ENCODE measurements around the gene VPS29. TPM values are rescaled to one million over a fixed set of nuclear protein-coding genes. Genes with fewer than 3 reads are reported as not detected.

The VPS29 gene
- total RNA-seq, 2 experiments from 2014 or later: 80.3 to 162 TPM

- POLR2A ChIA-PET: interaction anchor here (0.5 to 0.7 kb wide), 2 partner anchors 32 to 64 kb away, joined by 3 to 4 read pairs; no protein-coding TSS in a partner anchor
- Histone ChIP-seq H3K4me2 (ENCODE audit: low read length) (no peak overlapping the region), H3K4me1 (ENCODE audit: insufficient read depth, low read length, poor library complexity, severe bottlenecking) (peaks cover 12% of the 10 kb centered on the region), H2AFZ (ENCODE audit: low read length) (no peak overlapping the region), H4K20me1 (ENCODE audit: insufficient read depth, low read length) (no peaks in the 10 kb centered on the region), H3K27ac (ENCODE audit: low read depth, low read length, poor library complexity, severe bottlenecking) (no peak overlapping the region), H3K79me2 (ENCODE audit: insufficient read depth, low read depth, low read length) (peaks cover 13% of the 10 kb centered on the region; the same call in 1 of the 2 replicates), H3K9me2 (ENCODE audit: insufficient read depth, low read length) (no peaks in the 10 kb centered on the region), H3K9me3 (ENCODE audit: low read length) (no peaks in the 10 kb centered on the region), H3K36me3 (ENCODE audit: insufficient read depth, low read length) (peaks cover 86% of the 10 kb centered on the region), H3K4me3 (ENCODE audit: low read depth, low read length, poor library complexity, severe bottlenecking) (no peak overlapping the region)
- DNase-seq (ENCODE audit: low spot score): no peak
- no TSS peak for BruUV-seq (replicated peaks)
- CTCF ChIA-PET (ENCODE audit: unreplicated experiment): no interaction called here
- intact Hi-C loops (cut with micrococcal nuclease; ENCODE audit: unreplicated experiment): no loop called here
- TF ChIP-seq EZH2phosphoT487 (IDR thresholded peaks at IDR 0.05; ENCODE audit: borderline replicate concordance, low read depth, low read length): no peak
- TF ChIP-seq, protein P1, sequence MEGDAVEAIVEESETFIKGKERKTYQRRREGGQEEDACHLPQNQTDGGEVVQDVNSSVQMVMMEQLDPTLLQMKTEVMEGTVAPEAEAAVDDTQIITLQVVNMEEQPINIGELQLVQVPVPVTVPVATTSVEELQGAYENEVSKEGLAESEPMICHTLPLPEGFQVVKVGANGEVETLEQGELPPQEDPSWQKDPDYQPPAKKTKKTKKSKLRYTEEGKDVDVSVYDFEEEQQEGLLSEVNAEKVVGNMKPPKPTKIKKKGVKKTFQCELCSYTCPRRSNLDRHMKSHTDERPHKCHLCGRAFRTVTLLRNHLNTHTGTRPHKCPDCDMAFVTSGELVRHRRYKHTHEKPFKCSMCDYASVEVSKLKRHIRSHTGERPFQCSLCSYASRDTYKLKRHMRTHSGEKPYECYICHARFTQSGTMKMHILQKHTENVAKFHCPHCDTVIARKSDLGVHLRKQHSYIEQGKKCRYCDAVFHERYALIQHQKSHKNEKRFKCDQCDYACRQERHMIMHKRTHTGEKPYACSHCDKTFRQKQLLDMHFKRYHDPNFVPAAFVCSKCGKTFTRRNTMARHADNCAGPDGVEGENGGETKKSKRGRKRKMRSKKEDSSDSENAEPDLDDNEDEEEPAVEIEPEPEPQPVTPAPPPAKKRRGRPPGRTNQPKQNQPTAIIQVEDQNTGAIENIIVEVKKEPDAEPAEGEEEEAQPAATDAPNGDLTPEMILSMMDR (conservative IDR thresholded peaks at IDR 0.05; ENCODE audit: low read length): no peak
Measured at GRCh38 chr12:110538869-110539622, 37.1 kb upstream of the VPS29 start.

- Histone ChIP-seq H3K36me3 (ENCODE audit: insufficient read depth, low read length) (peaks cover 85% of the 10 kb centered on the region), H3K9me3 (ENCODE audit: low read length) (no peaks in the 10 kb centered on the region), H3K4me2 (ENCODE audit: low read length) (no peak overlapping the region), H3K9me2 (ENCODE audit: insufficient read depth, low read length) (no peaks in the 10 kb centered on the region), H4K20me1 (ENCODE audit: insufficient read depth, low read length) (no peaks in the 10 kb centered on the region), H3K79me2 (ENCODE audit: insufficient read depth, low read depth, low read length) (peaks cover 18% of the 10 kb centered on the region; the same call in 1 of the 2 replicates), H3K4me3 (ENCODE audit: low read depth, low read length, poor library complexity, severe bottlenecking) (no peak overlapping the region), H2AFZ (ENCODE audit: low read length) (no peak overlapping the region), H3K27ac (ENCODE audit: low read depth, low read length, poor library complexity, severe bottlenecking) (no peak overlapping the region), H3K4me1 (ENCODE audit: insufficient read depth, low read length, poor library complexity, severe bottlenecking) (peaks cover 16% of the 10 kb centered on the region)
- DNase-seq (ENCODE audit: low spot score): no peak
- TF ChIP-seq, protein P1 (conservative IDR thresholded peaks at IDR 0.05; ENCODE audit: low read length): no peak
- TF ChIP-seq EZH2phosphoT487 (IDR thresholded peaks at IDR 0.05; ENCODE audit: borderline replicate concordance, low read depth, low read length): no peak
- ChIA-PET POLR2A (interaction anchor here (0.6 to 1.1 kb wide), 6 partner anchors 11 to 168 kb away, joined by 3 to 4 read pairs (median 3); no protein-coding TSS in a partner anchor), CTCF (ENCODE audit: unreplicated experiment) (no interaction called here)
- BruUV-seq (replicated peaks): no TSS peak
- intact Hi-C loops (cut with micrococcal nuclease; ENCODE audit: unreplicated experiment): no loop called here
Measured at GRCh38 chr12:110537605-110538409, 35.9 kb upstream of the VPS29 start.

Measured in OCI-LY7 (cell line).